HFF-Myc (cell line): ENCODE results near the gene ZP1.

ENCODE experiments used
- DNase-seq: peaks from one replicate; pipeline ENCODE4 v3.0.0-alpha.2; 2011; ENCODE audit warnings: low read depth; ENCODE audit errors: extremely low read depth
- H3K4me3 ChIP-seq: replicated peaks from 2 replicates; pipeline ENCODE4 v1.5.1; 2011; ENCODE audit warnings: low read depth, mild to moderate bottlenecking, control low read depth, low read length
- CTCF ChIP-seq: IDR thresholded peaks from 2 replicates; pipeline ENCODE4 v1.5.1; 2012; ENCODE audit warnings: mild to moderate bottlenecking, low read depth, low read length, control low read depth; ENCODE audit errors: missing control alignments

The ZP1 gene

GRCh38 chr11:60863550-60864521 is 3.5 kb upstream of the ZP1 start:
- no peak for DNase-seq
- no peak for TF ChIP-seq CTCF
- H3K4me3 ChIP-seq: no peak overlapping the region

GRCh38 chr11:60864856-60865513 is 2.4 kb upstream of the ZP1 start:
- DNase-seq: no peak
- H3K4me3 ChIP-seq: no peak overlapping the region
- no peak for TF ChIP-seq CTCF

- TF ChIP-seq CTCF: no peak
- no peak overlapping the region for H3K4me3 ChIP-seq
- DNase-seq: no peak
These were observed 734 bp downstream of the ZP1 start for GRCh38 chr11:60867871-60868681.

GRCh38 chr11:60868682-60869450 is 1.5 kb downstream of the ZP1 start:
- DNase-seq: no peak
- no peak for TF ChIP-seq CTCF
- no peak overlapping the region for H3K4me3 ChIP-seq

- TF ChIP-seq CTCF: no peak
- DNase-seq: no peak
- H3K4me3 ChIP-seq: no peak overlapping the region
These were observed 2.1 kb downstream of the ZP1 start for GRCh38 chr11:60869451-60869825.

- no peak for DNase-seq
- no peak overlapping the region for H3K4me3 ChIP-seq
- no peak for TF ChIP-seq CTCF
These were observed 2.9 kb downstream of the ZP1 start for GRCh38 chr11:60870276-60870675.
